Esophagus squamous epithelium (tissue), 4 donors: ENCODE measurements around the gene ARMS2.

ENCODE experiments used
- CTCF ChIP-seq, 6 experiments: fragments of 450-650 bp in 4 of 6; fragments of 200-600 bp in 2 of 6; sonication (generic) in 2 of 6; IDR thresholded peaks; one replicate each; pipeline ENCODE4 v1.5.1; 2016 to 2019; ENCODE audit warnings: antibody characterized with exemption in 6 of 6, mild to moderate bottlenecking in 4 of 6, moderate library complexity in 4 of 6
- POLR2A ChIP-seq, 4 donors: fragments of 450-650 bp; IDR thresholded peaks; one replicate each; pipeline ENCODE4 v1.6.1; 2017; ENCODE audit warnings: antibody characterized with exemption in 4 of 4, mild to moderate bottlenecking in 4 of 4, moderate library complexity in 3 of 4

DNA sequence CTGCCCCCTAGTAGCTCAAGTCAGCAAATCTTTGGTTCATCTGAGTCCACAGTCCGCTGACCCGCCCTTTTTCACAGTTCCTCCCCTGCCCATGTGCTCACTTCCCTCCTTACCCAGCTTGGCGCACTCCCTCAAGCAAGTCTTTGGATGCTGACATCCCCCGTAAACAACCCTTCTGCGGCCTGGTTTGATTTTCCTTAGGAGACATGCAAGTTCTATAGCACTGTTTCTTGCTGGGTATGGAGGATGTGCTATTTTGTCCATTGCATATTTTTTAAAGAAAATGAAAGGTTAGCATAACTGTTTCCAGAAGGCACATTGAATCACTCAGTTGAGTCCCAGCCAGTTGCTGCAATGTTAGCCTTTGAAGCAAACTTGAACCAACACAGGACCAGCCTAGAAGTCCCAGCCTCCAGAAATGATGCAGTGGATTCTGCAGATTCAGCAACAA, 45.1 kb downstream of the ARMS2 start:
- TF ChIP-seq POLR2A (IDR thresholded peaks at IDR 0.05) (no peak), CTCF (IDR thresholded peaks at IDR 0.05) (no peak)
